ENCODE results near the gene UBL4B. TPM values are rescaled to one million over a fixed set of nuclear protein-coding genes. Genes with fewer than 3 reads are reported as not detected.

The UBL4B gene
- total and polyA plus RNA-seq, 2 experiments from 2014 or later: not detected

GRCh38 chr1:110144366-110144765 is 32.1 kb downstream of the UBL4B start:
- Histone ChIP-seq H3K4me1 (ENCODE audit: insufficient read depth) (no peaks in the 10 kb centered on the region), H3K9me2 (ENCODE audit: insufficient read depth) (no peaks in the 10 kb centered on the region), H3K4me2 (no peak overlapping the region), H3K27ac (ENCODE audit: low read depth) (no peak overlapping the region), H2AFZ (no peak overlapping the region), H3K4me3 (no peak overlapping the region), H3K36me3 (ENCODE audit: insufficient read depth) (no peaks in the 10 kb centered on the region), H3F3A (replicated peaks; ENCODE audit: low read depth) (no peaks in the 10 kb centered on the region), H4K20me1 (replicated peaks; ENCODE audit: insufficient read depth) (no peaks in the 10 kb centered on the region; the same call in 1 of the 2 replicates), H3K27me3 (ENCODE audit: insufficient read depth) (peaks cover 62% of the 10 kb centered on the region), H3K79me2 (replicated peaks; ENCODE audit: insufficient read depth) (no peaks in the 10 kb centered on the region)
- H3K4me1 Mint-ChIP-seq: no peaks in the 10 kb centered on the region
- TF ChIP-seq STAT1 (IDR thresholded peaks at IDR 0.05; ENCODE audit: unreplicated experiment) (no peak), POLR2AphosphoS5 (IDR thresholded peaks at IDR 0.05; ENCODE audit: low read depth) (no peak), ZNF462 (CRISPR knock-in tag; IDR thresholded peaks at IDR 0.05) (no peak), EZH2phosphoT487 (IDR thresholded peaks at IDR 0.05; ENCODE audit: unreplicated experiment) (no peak), ZNF331 (CRISPR knock-in tag; IDR thresholded peaks at IDR 0.05; ENCODE audit: low read depth) (no peak), NANOG (IDR thresholded peaks at IDR 0.05; ENCODE audit: borderline replicate concordance) (no peak), ZNF114 (CRISPR knock-in tag; IDR thresholded peaks at IDR 0.05) (no peak), JUNB (IDR thresholded peaks at IDR 0.05; ENCODE audit: unreplicated experiment) (no peak), CREB1 (CRISPR knock-in tag; IDR thresholded peaks at IDR 0.05; ENCODE audit: low read depth) (no peak), EZH2 (IDR thresholded peaks at IDR 0.05; ENCODE audit: low read depth, unreplicated experiment) (no peak)
- TF ChIP-seq, protein P1, sequence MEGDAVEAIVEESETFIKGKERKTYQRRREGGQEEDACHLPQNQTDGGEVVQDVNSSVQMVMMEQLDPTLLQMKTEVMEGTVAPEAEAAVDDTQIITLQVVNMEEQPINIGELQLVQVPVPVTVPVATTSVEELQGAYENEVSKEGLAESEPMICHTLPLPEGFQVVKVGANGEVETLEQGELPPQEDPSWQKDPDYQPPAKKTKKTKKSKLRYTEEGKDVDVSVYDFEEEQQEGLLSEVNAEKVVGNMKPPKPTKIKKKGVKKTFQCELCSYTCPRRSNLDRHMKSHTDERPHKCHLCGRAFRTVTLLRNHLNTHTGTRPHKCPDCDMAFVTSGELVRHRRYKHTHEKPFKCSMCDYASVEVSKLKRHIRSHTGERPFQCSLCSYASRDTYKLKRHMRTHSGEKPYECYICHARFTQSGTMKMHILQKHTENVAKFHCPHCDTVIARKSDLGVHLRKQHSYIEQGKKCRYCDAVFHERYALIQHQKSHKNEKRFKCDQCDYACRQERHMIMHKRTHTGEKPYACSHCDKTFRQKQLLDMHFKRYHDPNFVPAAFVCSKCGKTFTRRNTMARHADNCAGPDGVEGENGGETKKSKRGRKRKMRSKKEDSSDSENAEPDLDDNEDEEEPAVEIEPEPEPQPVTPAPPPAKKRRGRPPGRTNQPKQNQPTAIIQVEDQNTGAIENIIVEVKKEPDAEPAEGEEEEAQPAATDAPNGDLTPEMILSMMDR (conservative IDR thresholded peaks at IDR 0.05; ENCODE audit: low read depth in 2 of 2): no peak
- TF ChIP-seq, protein P2, sequence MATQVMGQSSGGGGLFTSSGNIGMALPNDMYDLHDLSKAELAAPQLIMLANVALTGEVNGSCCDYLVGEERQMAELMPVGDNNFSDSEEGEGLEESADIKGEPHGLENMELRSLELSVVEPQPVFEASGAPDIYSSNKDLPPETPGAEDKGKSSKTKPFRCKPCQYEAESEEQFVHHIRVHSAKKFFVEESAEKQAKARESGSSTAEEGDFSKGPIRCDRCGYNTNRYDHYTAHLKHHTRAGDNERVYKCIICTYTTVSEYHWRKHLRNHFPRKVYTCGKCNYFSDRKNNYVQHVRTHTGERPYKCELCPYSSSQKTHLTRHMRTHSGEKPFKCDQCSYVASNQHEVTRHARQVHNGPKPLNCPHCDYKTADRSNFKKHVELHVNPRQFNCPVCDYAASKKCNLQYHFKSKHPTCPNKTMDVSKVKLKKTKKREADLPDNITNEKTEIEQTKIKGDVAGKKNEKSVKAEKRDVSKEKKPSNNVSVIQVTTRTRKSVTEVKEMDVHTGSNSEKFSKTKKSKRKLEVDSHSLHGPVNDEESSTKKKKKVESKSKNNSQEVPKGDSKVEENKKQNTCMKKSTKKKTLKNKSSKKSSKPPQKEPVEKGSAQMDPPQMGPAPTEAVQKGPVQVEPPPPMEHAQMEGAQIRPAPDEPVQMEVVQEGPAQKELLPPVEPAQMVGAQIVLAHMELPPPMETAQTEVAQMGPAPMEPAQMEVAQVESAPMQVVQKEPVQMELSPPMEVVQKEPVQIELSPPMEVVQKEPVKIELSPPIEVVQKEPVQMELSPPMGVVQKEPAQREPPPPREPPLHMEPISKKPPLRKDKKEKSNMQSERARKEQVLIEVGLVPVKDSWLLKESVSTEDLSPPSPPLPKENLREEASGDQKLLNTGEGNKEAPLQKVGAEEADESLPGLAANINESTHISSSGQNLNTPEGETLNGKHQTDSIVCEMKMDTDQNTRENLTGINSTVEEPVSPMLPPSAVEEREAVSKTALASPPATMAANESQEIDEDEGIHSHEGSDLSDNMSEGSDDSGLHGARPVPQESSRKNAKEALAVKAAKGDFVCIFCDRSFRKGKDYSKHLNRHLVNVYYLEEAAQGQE (IDR thresholded peaks at IDR 0.05; ENCODE audit: unreplicated experiment): no peak
- TF ChIP-seq, protein P3, sequence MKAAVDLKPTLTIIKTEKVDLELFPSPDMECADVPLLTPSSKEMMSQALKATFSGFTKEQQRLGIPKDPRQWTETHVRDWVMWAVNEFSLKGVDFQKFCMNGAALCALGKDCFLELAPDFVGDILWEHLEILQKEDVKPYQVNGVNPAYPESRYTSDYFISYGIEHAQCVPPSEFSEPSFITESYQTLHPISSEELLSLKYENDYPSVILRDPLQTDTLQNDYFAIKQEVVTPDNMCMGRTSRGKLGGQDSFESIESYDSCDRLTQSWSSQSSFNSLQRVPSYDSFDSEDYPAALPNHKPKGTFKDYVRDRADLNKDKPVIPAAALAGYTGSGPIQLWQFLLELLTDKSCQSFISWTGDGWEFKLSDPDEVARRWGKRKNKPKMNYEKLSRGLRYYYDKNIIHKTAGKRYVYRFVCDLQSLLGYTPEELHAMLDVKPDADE (IDR thresholded peaks at IDR 0.05): no peak
- H3K27me3 Mint-ChIP-seq (ENCODE audit: insufficient read depth, low read depth, poor library complexity): peaks cover 8% of the 10 kb centered on the region
- no peak overlapping the region for H3K27ac Mint-ChIP-seq
- DNase-seq (ENCODE audit: low spot score) (no peak), ATAC-seq (no peak)
- H3K9me3 Mint-ChIP-seq: no peaks in the 10 kb centered on the region; the same call in 2 of the 3 replicates
- H3K4me3 Mint-ChIP-seq: no peak overlapping the region
- no peaks in the 10 kb centered on the region for H3K36me3 Mint-ChIP-seq (ENCODE audit: low read depth)
